H54 (cell line): ENCODE measurements around the gene CWC25.
A peak's percentile ranks its signal among the peaks of the same experiment; 100 is the strongest.

Experiments
- DNase-seq: peaks from one replicate; pipeline ENCODE4 v3.0.0; 2011; ENCODE audit warnings: low spot score, mixed read lengths; ENCODE audit not compliant: insufficient read length
- FAIRE-seq: peaks from 3 replicates; lab custom pipeline; 2011; peaks lifted over from hg19 to GRCh38; lab: Jason Lieb, UNC
- POLR2A ChIP-seq: IDR thresholded peaks from 2 replicates; pipeline ENCODE4 v1.6.1; 2011; ENCODE audit warnings: low read depth, mild to moderate bottlenecking, low read length

The CWC25 gene

GRCh38 chr17:38824899-38825761 is at the start of gene CWC25:
Gene CWC25 (minus strand): TSS chr17:38825321. CDS start chr17:38825183, 138 bp downstream.
- DNase-seq (peak; percentile 76), FAIRE-seq (no peak)
- peak; percentile 62 for TF ChIP-seq POLR2A

- no peak for TF ChIP-seq POLR2A
- FAIRE-seq (no peak), DNase-seq (peak; percentile 75)
These were observed 48.7 kb upstream of the CWC25 start for GRCh38 chr17:38873640-38874380.

- DNase-seq = no peak
- TF ChIP-seq POLR2A = no peak
- no peak for FAIRE-seq
These were observed 47.7 kb upstream of the CWC25 start for GRCh38 chr17:38872671-38873385.

GRCh38 chr17:38872027-38872511 is 46.9 kb upstream of the CWC25 start:
- DNase-seq (no peak), FAIRE-seq (no peak)
- TF ChIP-seq POLR2A = no peak

GRCh38 chr17:38871247-38872015 is 46.3 kb upstream of the CWC25 start:
- peak; percentile 16; the same call in 1 of the 2 replicates for TF ChIP-seq POLR2A
- FAIRE-seq (no peak), DNase-seq (no peak)

GRCh38 chr17:38870259-38871165 is 45.4 kb upstream of the CWC25 start:
- DNase-seq (no peak), FAIRE-seq (no peak)
- TF ChIP-seq POLR2A = peak; percentile 66

GRCh38 chr17:38869526-38870258 is 44.6 kb upstream of the CWC25 start, which contains the start of gene LASP1:
Gene LASP1 (plus strand): TSS chr17:38870058. CDS start chr17:38870190, 132 bp downstream.
- peak; percentile 98 for TF ChIP-seq POLR2A
- FAIRE-seq (no peak), DNase-seq (no peak)

- TF ChIP-seq POLR2A = peak; percentile 37; the same call in 1 of the 2 replicates
- no peak for DNase-seq
- no peak for FAIRE-seq
These were observed 43.9 kb upstream of the CWC25 start for GRCh38 chr17:38868817-38869525.

GRCh38 chr17:38867968-38868816 is 43.1 kb upstream of the CWC25 start:
- FAIRE-seq (no peak), DNase-seq (no peak)
- TF ChIP-seq POLR2A = no peak
